Prostate gland (tissue), 2 donors: ENCODE data around the gene TMEM131L.

ENCODE experiments used
- POLR2A ChIP-seq: fragments of 450-650 bp; IDR thresholded peaks from one replicate; pipeline ENCODE4 v1.6.1; 2016; ENCODE audit warnings: antibody characterized with exemption, mild to moderate bottlenecking
- TF ChIP-seq, protein P1 (sequence below), 4 experiments: fragments of 200-600 bp in 2 of 4; fragments of 450-650 bp in 2 of 4; sonication (generic) in 2 of 4; IDR thresholded peaks; 1 replicate in 3 of 4; 2 replicates in 1 of 4; pipeline ENCODE4 v1.5.1; 2016 to 2019; ENCODE audit warnings: antibody characterized with exemption in 4 of 4, mild to moderate bottlenecking in 2 of 4, moderate library complexity in 2 of 4

DNA sequence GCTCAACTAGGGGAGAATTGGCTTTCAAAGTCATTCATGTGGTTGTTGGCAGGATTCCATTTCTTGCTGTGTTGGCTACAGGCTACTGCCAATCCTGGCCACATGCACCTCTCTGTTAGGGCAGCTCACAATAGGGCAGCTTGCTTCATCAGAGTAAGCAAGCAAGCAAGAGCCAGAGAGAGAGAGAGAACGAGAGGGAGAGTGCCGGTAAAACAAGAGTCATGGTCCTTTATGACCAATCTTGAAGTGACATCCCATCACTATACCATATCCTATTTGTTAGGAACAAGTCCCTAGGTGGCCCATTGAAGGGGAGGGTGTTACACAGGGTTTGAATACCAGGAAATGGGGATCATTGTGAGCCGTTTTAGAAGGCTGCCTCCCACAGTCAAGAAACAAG lies 185.0 kb downstream of the TMEM131L start:
- TF ChIP-seq POLR2A, result no peak
- TF ChIP-seq, protein P1, sequence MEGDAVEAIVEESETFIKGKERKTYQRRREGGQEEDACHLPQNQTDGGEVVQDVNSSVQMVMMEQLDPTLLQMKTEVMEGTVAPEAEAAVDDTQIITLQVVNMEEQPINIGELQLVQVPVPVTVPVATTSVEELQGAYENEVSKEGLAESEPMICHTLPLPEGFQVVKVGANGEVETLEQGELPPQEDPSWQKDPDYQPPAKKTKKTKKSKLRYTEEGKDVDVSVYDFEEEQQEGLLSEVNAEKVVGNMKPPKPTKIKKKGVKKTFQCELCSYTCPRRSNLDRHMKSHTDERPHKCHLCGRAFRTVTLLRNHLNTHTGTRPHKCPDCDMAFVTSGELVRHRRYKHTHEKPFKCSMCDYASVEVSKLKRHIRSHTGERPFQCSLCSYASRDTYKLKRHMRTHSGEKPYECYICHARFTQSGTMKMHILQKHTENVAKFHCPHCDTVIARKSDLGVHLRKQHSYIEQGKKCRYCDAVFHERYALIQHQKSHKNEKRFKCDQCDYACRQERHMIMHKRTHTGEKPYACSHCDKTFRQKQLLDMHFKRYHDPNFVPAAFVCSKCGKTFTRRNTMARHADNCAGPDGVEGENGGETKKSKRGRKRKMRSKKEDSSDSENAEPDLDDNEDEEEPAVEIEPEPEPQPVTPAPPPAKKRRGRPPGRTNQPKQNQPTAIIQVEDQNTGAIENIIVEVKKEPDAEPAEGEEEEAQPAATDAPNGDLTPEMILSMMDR (IDR thresholded peaks at IDR 0.05), result no peak
